Vagina (tissue), 2 donors: ENCODE results near the gene PTGIS.

Experiments used
- CTCF ChIP-seq, 3 experiments: fragments of 450-650 bp in 2 of 3; fragments of 200-600 bp in 1 of 3; sonication (generic) in 1 of 3; IDR thresholded peaks; one replicate each; pipeline ENCODE4 v1.5.1; 2017 to 2019; ENCODE audit warnings: antibody characterized with exemption in 3 of 3, mild to moderate bottlenecking in 2 of 3, moderate library complexity in 2 of 3
- POLR2A ChIP-seq, 2 donors: fragments of 450-650 bp; IDR thresholded peaks; one replicate each; pipeline ENCODE4 v1.6.1; 2017; ENCODE audit warnings: antibody characterized with exemption in 2 of 2, mild to moderate bottlenecking in 2 of 2, moderate library complexity in 2 of 2
- POLR2AphosphoS5 ChIP-seq, 2 donors: sonication (generic); formaldehyde crosslinking; IDR thresholded peaks; one replicate each; pipeline ENCODE4 v1.9.0; 2017; ENCODE audit warnings: antibody characterized with exemption in 2 of 2, mild to moderate bottlenecking in 2 of 2, low read depth in 1 of 2; ENCODE audit not compliant: insufficient read depth in 1 of 2

DNA sequence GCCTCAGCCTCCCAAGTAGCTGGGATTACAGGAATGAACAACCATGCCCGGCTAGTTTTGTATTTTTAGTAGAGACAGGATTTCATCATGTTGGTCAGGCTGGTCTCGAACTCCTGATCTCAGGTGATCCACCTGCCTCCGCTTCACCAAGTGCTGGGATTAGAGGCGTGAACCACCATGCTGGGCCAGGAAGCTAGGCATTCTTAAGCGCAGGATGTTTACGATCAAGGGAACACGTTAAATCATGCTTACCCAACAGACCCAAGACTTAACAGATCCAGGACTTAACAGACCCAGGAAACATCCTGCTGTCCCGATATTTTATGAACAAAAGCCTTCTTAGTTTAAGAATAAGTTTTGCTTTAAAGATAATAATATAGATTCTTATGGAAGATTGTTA lies 9.1 kb downstream of the PTGIS start:
- no peak for TF ChIP-seq POLR2AphosphoS5 (IDR thresholded peaks at IDR 0.05; ENCODE audit: insufficient read depth in 1 of 2, low read depth in 1 of 2)
- no peak for TF ChIP-seq CTCF (IDR thresholded peaks at IDR 0.05)
- no peak for TF ChIP-seq POLR2A (IDR thresholded peaks at IDR 0.05)
